Mesothelial cell of epicardium (in vitro differentiated cells): ENCODE measurements around the gene DCXR. TPM values are rescaled to one million over a fixed set of nuclear protein-coding genes. Genes with fewer than 3 reads are reported as not detected.

Experiments used
- DNase-seq, 2 experiments: peaks; one replicate each; pipeline ENCODE4 v3.0.0; 2021; ENCODE audit warnings: low spot score in 2 of 2; ENCODE audit not compliant: unreplicated experiment in 2 of 2
- H3K27ac Mint-ChIP-seq: 2 replicates; pipeline ENCODE4 v1.8.0; 2021; ENCODE audit warnings: mixed read lengths
- H3K27me3 Mint-ChIP-seq: 2 replicates; pipeline ENCODE4 v1.8.0; 2021; ENCODE audit warnings: low read depth, mixed read lengths
- H3K36me3 Mint-ChIP-seq: 2 replicates; pipeline ENCODE4 v1.8.0; 2021; ENCODE audit warnings: mixed read lengths
- H3K4me1 Mint-ChIP-seq: 2 replicates; pipeline ENCODE4 v1.8.0; 2021; ENCODE audit warnings: mixed read lengths
- H3K4me3 Mint-ChIP-seq: 2 replicates; pipeline ENCODE4 v1.8.0; 2021; ENCODE audit warnings: mild to moderate bottlenecking, moderate library complexity, mixed read lengths
- H3K9me3 Mint-ChIP-seq: 2 replicates; pipeline ENCODE4 v1.8.0; 2021; ENCODE audit warnings: mixed read lengths
- total RNA-seq: library from RNA; stranded (reverse); gene quantifications from 3 replicates; pipeline ENCODE4 v1.2.1, GENCODE V29; 2021
- TF ChIP-seq, protein P1 (sequence below): fragments of 200-600 bp; sonication (generic); IDR thresholded peaks from one replicate; pipeline ENCODE4 v1.5.0; 2021; ENCODE audit warnings: antibody characterized with exemption; ENCODE audit not compliant: unreplicated experiment

The DCXR gene
- total RNA-seq, 1 donor from 2014 or later, result 77.6 TPM

GRCh38 chr17:82008941-82009405, 28.5 kb downstream of the DCXR start:
- Mint-ChIP-seq H3K9me3 (no peaks in the 10 kb centered on the region), H3K4me1 (peaks cover 13% of the 10 kb centered on the region), H3K4me3 (no peak overlapping the region), H3K36me3 (no peaks in the 10 kb centered on the region), H3K27me3 (no peaks in the 10 kb centered on the region), H3K27ac (no peak overlapping the region)
- TF ChIP-seq, protein P1, sequence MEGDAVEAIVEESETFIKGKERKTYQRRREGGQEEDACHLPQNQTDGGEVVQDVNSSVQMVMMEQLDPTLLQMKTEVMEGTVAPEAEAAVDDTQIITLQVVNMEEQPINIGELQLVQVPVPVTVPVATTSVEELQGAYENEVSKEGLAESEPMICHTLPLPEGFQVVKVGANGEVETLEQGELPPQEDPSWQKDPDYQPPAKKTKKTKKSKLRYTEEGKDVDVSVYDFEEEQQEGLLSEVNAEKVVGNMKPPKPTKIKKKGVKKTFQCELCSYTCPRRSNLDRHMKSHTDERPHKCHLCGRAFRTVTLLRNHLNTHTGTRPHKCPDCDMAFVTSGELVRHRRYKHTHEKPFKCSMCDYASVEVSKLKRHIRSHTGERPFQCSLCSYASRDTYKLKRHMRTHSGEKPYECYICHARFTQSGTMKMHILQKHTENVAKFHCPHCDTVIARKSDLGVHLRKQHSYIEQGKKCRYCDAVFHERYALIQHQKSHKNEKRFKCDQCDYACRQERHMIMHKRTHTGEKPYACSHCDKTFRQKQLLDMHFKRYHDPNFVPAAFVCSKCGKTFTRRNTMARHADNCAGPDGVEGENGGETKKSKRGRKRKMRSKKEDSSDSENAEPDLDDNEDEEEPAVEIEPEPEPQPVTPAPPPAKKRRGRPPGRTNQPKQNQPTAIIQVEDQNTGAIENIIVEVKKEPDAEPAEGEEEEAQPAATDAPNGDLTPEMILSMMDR, result no peak
- no peak for DNase-seq

DNA sequence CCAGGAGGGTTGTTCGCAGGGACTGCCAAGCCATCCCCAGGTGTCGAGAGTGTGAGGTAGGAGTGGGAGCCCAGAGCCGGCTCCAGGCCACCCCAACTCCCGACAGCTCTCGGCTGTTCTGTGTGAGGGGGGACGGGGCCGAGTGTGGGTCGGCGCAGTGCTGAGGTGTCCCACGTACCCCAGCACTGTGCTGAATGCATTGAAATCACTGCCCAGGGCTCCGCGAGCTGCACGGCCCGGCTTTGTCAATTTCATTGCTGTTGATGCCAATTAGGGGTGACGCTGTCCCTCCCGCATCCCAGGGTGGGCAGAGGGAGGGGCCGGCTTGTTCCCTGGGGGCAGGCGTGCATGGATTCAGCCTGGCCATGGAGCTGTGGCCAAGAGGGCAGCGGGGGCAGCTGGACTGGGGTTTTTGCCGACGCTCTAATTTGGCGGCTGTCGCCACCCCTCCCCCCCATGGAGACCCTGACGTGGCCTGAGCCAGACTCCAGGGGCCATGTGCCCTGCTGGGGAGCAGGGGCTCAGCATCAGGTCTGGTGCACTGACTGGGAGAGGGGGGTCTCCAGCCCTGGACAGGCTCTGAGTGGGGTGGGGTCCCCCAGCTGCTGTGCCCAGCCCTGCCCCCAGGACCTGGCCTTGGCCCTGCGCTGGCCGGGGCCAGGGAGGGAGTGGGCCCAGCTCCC, 29.1 kb downstream of the DCXR start:
- Mint-ChIP-seq H3K27me3 (no peaks in the 10 kb centered on the region), H3K4me3 (no peak overlapping the region), H3K27ac (no peak overlapping the region), H3K9me3 (no peaks in the 10 kb centered on the region), H3K4me1 (peaks cover 18% of the 10 kb centered on the region), H3K36me3 (no peaks in the 10 kb centered on the region)
- DNase-seq, result no peak
- TF ChIP-seq, protein P1, result no peak

- no peak overlapping the region for H3K4me3 Mint-ChIP-seq
- DNase-seq, result no peak
- no peaks in the 10 kb centered on the region for H3K9me3 Mint-ChIP-seq
- no peaks in the 10 kb centered on the region for H3K27me3 Mint-ChIP-seq
- H3K36me3 Mint-ChIP-seq, result no peaks in the 10 kb centered on the region
- H3K27ac Mint-ChIP-seq, result no peak overlapping the region
- TF ChIP-seq, protein P1, result no peak
- peaks cover 21% of the 10 kb centered on the region for H3K4me1 Mint-ChIP-seq
These were observed 29.8 kb downstream of the DCXR start for GRCh38 chr17:82007495-82008257.

DNA sequence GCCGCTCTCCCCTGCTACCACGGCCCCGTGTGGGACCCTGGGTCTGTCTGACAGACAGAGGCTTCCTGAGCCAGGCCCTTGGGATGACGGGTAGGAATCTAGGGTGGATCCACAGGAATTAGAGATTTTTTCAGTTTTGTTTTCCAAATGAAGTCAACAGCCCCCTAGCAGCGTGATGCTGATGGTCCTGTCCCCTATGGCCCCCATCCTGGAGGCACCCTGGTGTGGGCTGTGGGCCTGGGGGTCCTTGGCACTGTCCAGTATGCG, 30.3 kb downstream of the DCXR start:
- Mint-ChIP-seq H3K4me3 (no peak overlapping the region), H3K27me3 (no peaks in the 10 kb centered on the region), H3K27ac (no peak overlapping the region), H3K36me3 (no peaks in the 10 kb centered on the region), H3K4me1 (peaks cover 20% of the 10 kb centered on the region), H3K9me3 (no peaks in the 10 kb centered on the region)
- DNase-seq, result no peak
- TF ChIP-seq, protein P1, result no peak

GRCh38 chr17:82006468-82007227, 30.8 kb downstream of the DCXR start:
- peaks cover 20% of the 10 kb centered on the region for H3K4me1 Mint-ChIP-seq
- H3K27me3 Mint-ChIP-seq, result no peaks in the 10 kb centered on the region
- no peak for DNase-seq
- H3K4me3 Mint-ChIP-seq, result no peak overlapping the region
- H3K36me3 Mint-ChIP-seq, result no peaks in the 10 kb centered on the region
- TF ChIP-seq, protein P1, result no peak
- no peaks in the 10 kb centered on the region for H3K9me3 Mint-ChIP-seq
- H3K27ac Mint-ChIP-seq, result no peak overlapping the region
